Lung (tissue), 12 donors: ENCODE measurements around the gene IFIT2. TPM values are rescaled to one million over a fixed set of nuclear protein-coding genes. Genes with fewer than 3 reads are reported as not detected.

Experiments
- ATAC-seq: fragments of 200-7000 bp; cut with Tn5 transposase; one replicate; pipeline ENCODE4 v1.9.1; 2020; ENCODE audit warnings: moderate number of reproducible peaks; ENCODE audit not compliant: insufficient read depth, low FRiP score
- DNase-seq, 3 donors: peaks; one replicate each; pipeline ENCODE4 v3.0.0-alpha.2; 2013 to 2017
- H3K27ac ChIP-seq, 2 donors: one replicate each; pipeline ENCODE4 v1.5.1; 2013; ENCODE audit warnings: mild to moderate bottlenecking in 2 of 2, moderate library complexity in 2 of 2, control low read depth in 1 of 2, inconsistent platforms in 1 of 2, low read depth in 1 of 2, low read length in 1 of 2
- H3K27me3 ChIP-seq, 3 donors: one replicate each; pipeline ENCODE4 v1.5.1; 2013; ENCODE audit warnings: low read length in 2 of 3; ENCODE audit not compliant: control insufficient read depth in 3 of 3, insufficient read depth in 3 of 3
- H3K36me3 ChIP-seq, 4 donors: one replicate each; pipeline ENCODE4 v1.5.1; 2013; ENCODE audit warnings: low read length in 4 of 4, mild to moderate bottlenecking in 1 of 4, moderate library complexity in 1 of 4; ENCODE audit not compliant: control insufficient read depth in 4 of 4, insufficient read depth in 4 of 4
- H3K4me1 ChIP-seq, 5 donors: one replicate each; pipeline ENCODE4 v1.5.1; 2013; ENCODE audit warnings: low read length in 5 of 5, mild to moderate bottlenecking in 2 of 5, moderate library complexity in 1 of 5; ENCODE audit not compliant: control insufficient read depth in 5 of 5, insufficient read depth in 5 of 5
- H3K4me3 ChIP-seq: one replicate; pipeline ENCODE4 v1.5.1; 2013; ENCODE audit warnings: mild to moderate bottlenecking, control low read depth, moderate library complexity
- H3K9ac ChIP-seq, 2 donors: one replicate each; pipeline ENCODE4 v1.5.1; 2013; ENCODE audit warnings: low read length in 2 of 2, control low read depth in 1 of 2; ENCODE audit not compliant: insufficient read depth in 1 of 2
- H3K9me3 ChIP-seq, 4 donors: one replicate each; pipeline ENCODE4 v1.5.1; 2013; ENCODE audit warnings: low read length in 3 of 4, mild to moderate bottlenecking in 1 of 4, moderate library complexity in 1 of 4; ENCODE audit not compliant: control insufficient read depth in 4 of 4, insufficient read depth in 3 of 4
- CTCF ChIP-seq: IDR thresholded peaks from 2 replicates; pipeline ENCODE4 v1.5.1; 2012; ENCODE audit warnings: mild to moderate bottlenecking; ENCODE audit errors: control extremely low read depth, extremely low read depth
- WGBS, 2 donors: extraction: QIAGEN DNeasy Blood & Tissue Kit; methylation state at CpG; one replicate each; pipeline ENCODE4 v1.1.7; 2013; 5-methylcytosine and 5-hydroxymethylcytosine counted together
- polyA plus RNA-seq, 2 donors: library from polyadenylated mRNA; stranded (reverse); fragments of 200-250 nt; gene quantifications; one replicate each; pipeline ENCODE4 v1.2.1, GENCODE V29; 2013
- total RNA-seq, 2 donors: library from RNA; depleted of rRNA in 1 of 2; stranded (reverse); fragments of >200 nt in 1 of 2; gene quantifications; one replicate each; pipeline ENCODE4 v1.2.1, GENCODE V29; 2014 to 2021
- donor health status: control.
- donor health status: control.
- donor health status: Bipolar disorder and iron deficiency.
- donor health status: healthy.
- donor health status: DM: yes; HTN: yes; CAD: no.

IFIT2 gene
- total and polyA plus RNA-seq, 4 donors = 8.1 to 17.8 (median 14.1) TPM

GRCh38 chr10:89258881-89259280 lies 43.0 kb upstream of the IFIT2 start:
- ATAC-seq = no peak
- H3K36me3 ChIP-seq = no peaks in the 10 kb centered on the region
- no peak for DNase-seq
- 80 to 83% methylated on average over 1 of the region's 1 CpG for WGBS, 2 donors
- peaks cover 0 to 3% (median under 1%) of the 10 kb centered on the region in 4 donors for H3K9me3 ChIP-seq
- H3K27me3 ChIP-seq = no peaks in the 10 kb centered on the region
- TF ChIP-seq CTCF = no peak
- H3K4me3 ChIP-seq = no peak overlapping the region
- H3K4me1 ChIP-seq = peaks cover 0 to 38% (median 0%) of the 10 kb centered on the region in 5 donors
- no peak overlapping the region for H3K27ac ChIP-seq
- H3K9ac ChIP-seq = no peak overlapping the region

- H3K27ac ChIP-seq = no peak overlapping the region
- no peak overlapping the region for H3K4me3 ChIP-seq
- H3K9me3 ChIP-seq = no peaks in the 10 kb centered on the region
- H3K36me3 ChIP-seq = no peaks in the 10 kb centered on the region
- TF ChIP-seq CTCF = no peak
- no peak overlapping the region for H3K9ac ChIP-seq
- no peak for DNase-seq
- ATAC-seq = no peak
- H3K4me1 ChIP-seq = peaks cover 0 to 18% (median 3%) of the 10 kb centered on the region in 5 donors
- H3K27me3 ChIP-seq = no peaks in the 10 kb centered on the region
- 83 to 93% methylated on average over 5 of the region's 5 CpGs for WGBS, 2 donors
Observed at GRCh38 chr10:89262086-89263051, 39.5 kb upstream of the IFIT2 start.

GRCh38 chr10:89263091-89263490 lies 38.8 kb upstream of the IFIT2 start:
- H3K36me3 ChIP-seq = no peaks in the 10 kb centered on the region
- ATAC-seq = no peak
- H3K9ac ChIP-seq = no peak overlapping the region
- peaks cover 0 to 11% (median 3%) of the 10 kb centered on the region in 5 donors for H3K4me1 ChIP-seq
- no peak for TF ChIP-seq CTCF
- H3K4me3 ChIP-seq = no peak overlapping the region
- DNase-seq = no peak
- no peak overlapping the region for H3K27ac ChIP-seq
- 88 to 91% methylated on average over 1 of the region's 1 CpG for WGBS, 2 donors
- no peaks in the 10 kb centered on the region for H3K27me3 ChIP-seq
- no peaks in the 10 kb centered on the region for H3K9me3 ChIP-seq
